GM23338 (cell line): ENCODE data around the gene MED13L. TPM values are rescaled to one million over a fixed set of nuclear protein-coding genes. Genes with fewer than 3 reads are reported as not detected.

Experiments
- ATAC-seq: fragments of 200-7000 bp; cut with Tn5 transposase; 3 replicates; pipeline ENCODE4 v1.9.1; 2020
- DNase-seq: peaks from one replicate; pipeline ENCODE4 v3.0.0-alpha.2; 2015; ENCODE audit warnings: low spot score
- H2AFZ ChIP-seq: fragments of 200-600 bp; sonication (generic); 2 replicates; pipeline ENCODE4 v1.8.0; 2016; ENCODE audit warnings: antibody characterized with exemption, mild to moderate bottlenecking, moderate library complexity
- H3F3A ChIP-seq: fragments of 200-600 bp; sonication (generic); replicated peaks from 2 replicates; pipeline ENCODE4 v1.8.0; 2017; ENCODE audit warnings: antibody characterized with exemption, mixed run types, low read depth
- H3K27ac ChIP-seq: fragments of 200-600 bp; sonication (generic); 2 replicates; pipeline ENCODE4 v1.6.1; 2016; ENCODE audit warnings: low read depth
- H3K27me3 ChIP-seq: fragments of 200-600 bp; sonication (generic); 2 replicates; pipeline ENCODE4 v1.8.0; 2016; ENCODE audit warnings: mild to moderate bottlenecking, mixed run types, moderate library complexity; ENCODE audit not compliant: insufficient read depth
- H3K36me3 ChIP-seq: fragments of 200-600 bp; sonication (generic); 2 replicates; pipeline ENCODE4 v1.8.0; 2016; ENCODE audit warnings: mild to moderate bottlenecking; ENCODE audit not compliant: insufficient read depth
- H3K4me1 ChIP-seq: fragments of 200-600 bp; sonication (generic); 2 replicates; pipeline ENCODE4 v1.8.0; 2016; ENCODE audit warnings: mild to moderate bottlenecking, moderate library complexity; ENCODE audit not compliant: insufficient read depth
- H3K4me2 ChIP-seq: fragments of 200-600 bp; sonication (generic); 2 replicates; pipeline ENCODE4 v1.7.1; 2017; ENCODE audit warnings: mixed run types
- H3K4me3 ChIP-seq: fragments of 200-600 bp; sonication (generic); 2 replicates; pipeline ENCODE4 v1.6.1; 2016; ENCODE audit warnings: mixed run types
- H3K79me2 ChIP-seq: fragments of 200-600 bp; sonication (generic); replicated peaks from 2 replicates; pipeline ENCODE4 v1.8.0; 2017; ENCODE audit warnings: mild to moderate bottlenecking; ENCODE audit not compliant: insufficient read depth
- H3K9me2 ChIP-seq: fragments of 200-600 bp; sonication (generic); 2 replicates; pipeline ENCODE4 v1.8.0; 2017; ENCODE audit not compliant: insufficient read depth
- H4K20me1 ChIP-seq: fragments of 200-600 bp; sonication (generic); replicated peaks from 2 replicates; pipeline ENCODE4 v1.8.0; 2017; ENCODE audit warnings: mild to moderate bottlenecking; ENCODE audit not compliant: insufficient read depth
- H3K27ac Mint-ChIP-seq: 2 replicates; pipeline ENCODE4 v1.8.0; 2020; ENCODE audit warnings: inconsistent platforms, mild to moderate bottlenecking, moderate library complexity, mixed read lengths
- H3K27me3 Mint-ChIP-seq: 3 replicates; pipeline ENCODE4 v1.8.0; 2022; ENCODE audit warnings: low read depth, mild to moderate bottlenecking, moderate library complexity, mixed read lengths, inconsistent platforms; ENCODE audit not compliant: insufficient read depth, poor library complexity
- H3K36me3 Mint-ChIP-seq: 3 replicates; pipeline ENCODE4 v1.8.0; 2021; ENCODE audit warnings: low read depth, mild to moderate bottlenecking, inconsistent platforms, moderate library complexity, mixed read lengths
- H3K4me1 Mint-ChIP-seq: 3 replicates; pipeline ENCODE4 v1.8.0; 2020; ENCODE audit warnings: mild to moderate bottlenecking, inconsistent platforms, mixed read lengths
- H3K4me3 Mint-ChIP-seq: 3 replicates; pipeline ENCODE4 v1.8.0; 2021; ENCODE audit warnings: moderate library complexity, mild to moderate bottlenecking, inconsistent platforms, mixed read lengths
- H3K9me3 Mint-ChIP-seq: 3 replicates; pipeline ENCODE4 v1.8.0; 2020; ENCODE audit warnings: moderate library complexity, mild to moderate bottlenecking, inconsistent platforms, mixed read lengths
- CREB1 ChIP-seq: fragments of 250-450 bp; sonication (Bioruptor Pico); IDR thresholded peaks from 2 replicates; pipeline ENCODE4 v1.5.0; 2020; ENCODE audit warnings: low read depth, mild to moderate bottlenecking, moderate library complexity
- EZH2 ChIP-seq: fragments of 200-600 bp; sonication (generic); IDR thresholded peaks from one replicate; pipeline ENCODE4 v1.8.0; 2017; ENCODE audit warnings: antibody characterized with exemption, mild to moderate bottlenecking, low read depth; ENCODE audit not compliant: unreplicated experiment
- EZH2phosphoT487 ChIP-seq: fragments of 200-600 bp; sonication (generic); IDR thresholded peaks from one replicate; pipeline ENCODE4 v1.8.1; 2018; ENCODE audit warnings: antibody characterized with exemption; ENCODE audit not compliant: unreplicated experiment
- NANOG ChIP-seq: IDR thresholded peaks from 2 replicates; pipeline ENCODE4 v1.6.1; 2016; ENCODE audit warnings: antibody characterized with exemption, borderline replicate concordance
- STAT1 ChIP-seq: IDR thresholded peaks from one replicate; pipeline ENCODE4 v1.6.1; 2016; ENCODE audit warnings: antibody characterized with exemption; ENCODE audit not compliant: unreplicated experiment
- ZNF114 ChIP-seq: fragments of 250-450 bp; sonication (Bioruptor Pico); IDR thresholded peaks from 2 replicates; pipeline ENCODE4 v1.5.0; 2020; ENCODE audit warnings: mild to moderate bottlenecking, moderate library complexity
- ZNF331 ChIP-seq: fragments of 250-450 bp; sonication (Bioruptor Pico); IDR thresholded peaks from 2 replicates; pipeline ENCODE4 v1.5.0; 2020; ENCODE audit warnings: low read depth, mild to moderate bottlenecking, moderate library complexity
- polyA plus RNA-seq: library from polyadenylated mRNA; unstranded; fragments of >200 nt; fragmentation: Nextera tagmentation; extraction: Ambion mirVana; gene quantifications from 2 replicates; pipeline ENCODE4 v1.2.1, GENCODE V29; 2016
- total RNA-seq: library from RNA; depleted of rRNA; stranded (reverse); fragments of >200 nt; shearing (Covaris generic); gene quantifications from 2 replicates; pipeline ENCODE4 v1.2.3, GENCODE V29; 2014
- TF ChIP-seq, protein P1 (sequence below): IDR thresholded peaks from one replicate; pipeline ENCODE4 v1.6.1; 2018; ENCODE audit warnings: antibody characterized with exemption; ENCODE audit not compliant: unreplicated experiment
- TF ChIP-seq, protein P2 (sequence below): IDR thresholded peaks from 2 replicates; pipeline ENCODE4 v1.6.1; 2016; ENCODE audit warnings: antibody characterized with exemption
- TF ChIP-seq, protein P3 (sequence below): fragments of 250-450 bp; sonication (Bioruptor Pico); IDR thresholded peaks from 2 replicates; pipeline ENCODE4 v1.5.0; 2020; ENCODE audit warnings: mild to moderate bottlenecking, moderate library complexity

Gene MED13L
- total and polyA plus RNA-seq, 2 experiments from 2014 or later: 20.9 to 73.6 TPM

DNA sequence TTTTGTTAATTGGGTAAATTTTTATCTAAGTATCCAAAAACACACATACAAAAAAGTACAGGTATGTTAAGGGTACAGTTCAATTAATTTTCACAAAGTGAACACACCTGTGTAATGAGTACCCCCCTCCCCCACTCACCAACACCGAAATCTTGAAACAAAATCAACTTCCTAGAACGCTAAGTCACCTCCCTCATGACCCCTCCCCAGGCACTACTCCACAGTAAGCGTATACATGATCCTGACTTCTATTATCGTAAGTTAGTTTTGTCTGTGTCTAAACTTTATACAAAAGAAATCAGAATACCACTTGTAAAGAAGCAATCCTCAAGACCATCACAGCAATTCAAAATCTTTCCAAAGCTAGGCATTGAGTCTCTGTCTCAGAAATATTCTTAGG is 100.5 kb downstream of the MED13L start:
- Mint-ChIP-seq H3K9me3 (no peaks in the 10 kb centered on the region), H3K4me3 (no peak overlapping the region), H3K36me3 (no peaks in the 10 kb centered on the region), H3K4me1 (peaks cover 41% of the 10 kb centered on the region), H3K27ac (peak overlapping the region; percentile 84), H3K27me3 (no peaks in the 10 kb centered on the region)
- DNase-seq: no peak
- Histone ChIP-seq H3K36me3 (no peaks in the 10 kb centered on the region), H3K79me2 (peaks cover 99% of the 10 kb centered on the region), H3K4me2 (no peak overlapping the region), H3K27ac (no peak overlapping the region), H4K20me1 (peaks cover 21% of the 10 kb centered on the region), H3K27me3 (no peaks in the 10 kb centered on the region), H2AFZ (no peak overlapping the region), H3K9me2 (no peaks in the 10 kb centered on the region), H3K4me3 (no peak overlapping the region), H3F3A (no peaks in the 10 kb centered on the region), H3K4me1 (peaks cover 41% of the 10 kb centered on the region)
- TF ChIP-seq ZNF114 (CRISPR knock-in tag): no peak
- no peak for TF ChIP-seq NANOG
- TF ChIP-seq, protein P1, sequence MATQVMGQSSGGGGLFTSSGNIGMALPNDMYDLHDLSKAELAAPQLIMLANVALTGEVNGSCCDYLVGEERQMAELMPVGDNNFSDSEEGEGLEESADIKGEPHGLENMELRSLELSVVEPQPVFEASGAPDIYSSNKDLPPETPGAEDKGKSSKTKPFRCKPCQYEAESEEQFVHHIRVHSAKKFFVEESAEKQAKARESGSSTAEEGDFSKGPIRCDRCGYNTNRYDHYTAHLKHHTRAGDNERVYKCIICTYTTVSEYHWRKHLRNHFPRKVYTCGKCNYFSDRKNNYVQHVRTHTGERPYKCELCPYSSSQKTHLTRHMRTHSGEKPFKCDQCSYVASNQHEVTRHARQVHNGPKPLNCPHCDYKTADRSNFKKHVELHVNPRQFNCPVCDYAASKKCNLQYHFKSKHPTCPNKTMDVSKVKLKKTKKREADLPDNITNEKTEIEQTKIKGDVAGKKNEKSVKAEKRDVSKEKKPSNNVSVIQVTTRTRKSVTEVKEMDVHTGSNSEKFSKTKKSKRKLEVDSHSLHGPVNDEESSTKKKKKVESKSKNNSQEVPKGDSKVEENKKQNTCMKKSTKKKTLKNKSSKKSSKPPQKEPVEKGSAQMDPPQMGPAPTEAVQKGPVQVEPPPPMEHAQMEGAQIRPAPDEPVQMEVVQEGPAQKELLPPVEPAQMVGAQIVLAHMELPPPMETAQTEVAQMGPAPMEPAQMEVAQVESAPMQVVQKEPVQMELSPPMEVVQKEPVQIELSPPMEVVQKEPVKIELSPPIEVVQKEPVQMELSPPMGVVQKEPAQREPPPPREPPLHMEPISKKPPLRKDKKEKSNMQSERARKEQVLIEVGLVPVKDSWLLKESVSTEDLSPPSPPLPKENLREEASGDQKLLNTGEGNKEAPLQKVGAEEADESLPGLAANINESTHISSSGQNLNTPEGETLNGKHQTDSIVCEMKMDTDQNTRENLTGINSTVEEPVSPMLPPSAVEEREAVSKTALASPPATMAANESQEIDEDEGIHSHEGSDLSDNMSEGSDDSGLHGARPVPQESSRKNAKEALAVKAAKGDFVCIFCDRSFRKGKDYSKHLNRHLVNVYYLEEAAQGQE: no peak
- TF ChIP-seq CREB1 (CRISPR knock-in tag): no peak
- TF ChIP-seq, protein P2, sequence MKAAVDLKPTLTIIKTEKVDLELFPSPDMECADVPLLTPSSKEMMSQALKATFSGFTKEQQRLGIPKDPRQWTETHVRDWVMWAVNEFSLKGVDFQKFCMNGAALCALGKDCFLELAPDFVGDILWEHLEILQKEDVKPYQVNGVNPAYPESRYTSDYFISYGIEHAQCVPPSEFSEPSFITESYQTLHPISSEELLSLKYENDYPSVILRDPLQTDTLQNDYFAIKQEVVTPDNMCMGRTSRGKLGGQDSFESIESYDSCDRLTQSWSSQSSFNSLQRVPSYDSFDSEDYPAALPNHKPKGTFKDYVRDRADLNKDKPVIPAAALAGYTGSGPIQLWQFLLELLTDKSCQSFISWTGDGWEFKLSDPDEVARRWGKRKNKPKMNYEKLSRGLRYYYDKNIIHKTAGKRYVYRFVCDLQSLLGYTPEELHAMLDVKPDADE: no peak
- no peak for ATAC-seq

DNA sequence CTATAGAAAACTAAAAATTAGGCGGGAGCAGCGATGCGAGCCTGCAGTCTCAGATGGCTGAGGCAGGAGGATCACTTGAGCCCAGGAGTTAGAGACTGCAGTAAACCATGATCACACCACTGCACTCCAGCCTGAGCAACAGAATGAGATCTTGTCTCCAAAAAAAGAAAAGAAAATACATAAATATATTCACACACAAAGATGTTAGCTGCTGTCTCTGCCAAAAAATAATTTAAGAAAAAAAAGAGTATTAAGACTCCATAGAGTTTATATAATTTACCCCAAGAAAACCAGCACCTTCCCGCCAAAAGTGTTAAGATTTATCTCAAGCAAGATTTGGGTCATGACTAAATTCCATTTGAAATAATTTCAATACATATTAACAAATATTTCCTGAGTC is 102.6 kb downstream of the MED13L start:
- Histone ChIP-seq H4K20me1 (peaks cover 22% of the 10 kb centered on the region), H3K9me2 (no peaks in the 10 kb centered on the region), H3K79me2 (peaks cover 100% of the 10 kb centered on the region), H3F3A (no peaks in the 10 kb centered on the region), H3K4me2 (no peak overlapping the region), H3K27ac (no peak overlapping the region), H2AFZ (no peak overlapping the region), H3K27me3 (no peaks in the 10 kb centered on the region), H3K4me3 (no peak overlapping the region), H3K4me1 (peaks cover 53% of the 10 kb centered on the region), H3K36me3 (no peaks in the 10 kb centered on the region)
- ATAC-seq (peak; percentile 43), DNase-seq (no peak)
- Mint-ChIP-seq H3K27ac (peak overlapping the region; percentile 14; the same call in 1 of the 2 replicates), H3K9me3 (no peaks in the 10 kb centered on the region), H3K4me1 (peaks cover 51% of the 10 kb centered on the region), H3K27me3 (no peaks in the 10 kb centered on the region), H3K36me3 (no peaks in the 10 kb centered on the region), H3K4me3 (no peak overlapping the region)
- no peak for TF ChIP-seq EZH2
- TF ChIP-seq CREB1 (CRISPR knock-in tag): no peak
- TF ChIP-seq ZNF331 (CRISPR knock-in tag): no peak
- no peak for TF ChIP-seq NANOG
- TF ChIP-seq STAT1: no peak
- TF ChIP-seq EZH2phosphoT487: no peak
- TF ChIP-seq, protein P2: no peak
- TF ChIP-seq, protein P3, sequence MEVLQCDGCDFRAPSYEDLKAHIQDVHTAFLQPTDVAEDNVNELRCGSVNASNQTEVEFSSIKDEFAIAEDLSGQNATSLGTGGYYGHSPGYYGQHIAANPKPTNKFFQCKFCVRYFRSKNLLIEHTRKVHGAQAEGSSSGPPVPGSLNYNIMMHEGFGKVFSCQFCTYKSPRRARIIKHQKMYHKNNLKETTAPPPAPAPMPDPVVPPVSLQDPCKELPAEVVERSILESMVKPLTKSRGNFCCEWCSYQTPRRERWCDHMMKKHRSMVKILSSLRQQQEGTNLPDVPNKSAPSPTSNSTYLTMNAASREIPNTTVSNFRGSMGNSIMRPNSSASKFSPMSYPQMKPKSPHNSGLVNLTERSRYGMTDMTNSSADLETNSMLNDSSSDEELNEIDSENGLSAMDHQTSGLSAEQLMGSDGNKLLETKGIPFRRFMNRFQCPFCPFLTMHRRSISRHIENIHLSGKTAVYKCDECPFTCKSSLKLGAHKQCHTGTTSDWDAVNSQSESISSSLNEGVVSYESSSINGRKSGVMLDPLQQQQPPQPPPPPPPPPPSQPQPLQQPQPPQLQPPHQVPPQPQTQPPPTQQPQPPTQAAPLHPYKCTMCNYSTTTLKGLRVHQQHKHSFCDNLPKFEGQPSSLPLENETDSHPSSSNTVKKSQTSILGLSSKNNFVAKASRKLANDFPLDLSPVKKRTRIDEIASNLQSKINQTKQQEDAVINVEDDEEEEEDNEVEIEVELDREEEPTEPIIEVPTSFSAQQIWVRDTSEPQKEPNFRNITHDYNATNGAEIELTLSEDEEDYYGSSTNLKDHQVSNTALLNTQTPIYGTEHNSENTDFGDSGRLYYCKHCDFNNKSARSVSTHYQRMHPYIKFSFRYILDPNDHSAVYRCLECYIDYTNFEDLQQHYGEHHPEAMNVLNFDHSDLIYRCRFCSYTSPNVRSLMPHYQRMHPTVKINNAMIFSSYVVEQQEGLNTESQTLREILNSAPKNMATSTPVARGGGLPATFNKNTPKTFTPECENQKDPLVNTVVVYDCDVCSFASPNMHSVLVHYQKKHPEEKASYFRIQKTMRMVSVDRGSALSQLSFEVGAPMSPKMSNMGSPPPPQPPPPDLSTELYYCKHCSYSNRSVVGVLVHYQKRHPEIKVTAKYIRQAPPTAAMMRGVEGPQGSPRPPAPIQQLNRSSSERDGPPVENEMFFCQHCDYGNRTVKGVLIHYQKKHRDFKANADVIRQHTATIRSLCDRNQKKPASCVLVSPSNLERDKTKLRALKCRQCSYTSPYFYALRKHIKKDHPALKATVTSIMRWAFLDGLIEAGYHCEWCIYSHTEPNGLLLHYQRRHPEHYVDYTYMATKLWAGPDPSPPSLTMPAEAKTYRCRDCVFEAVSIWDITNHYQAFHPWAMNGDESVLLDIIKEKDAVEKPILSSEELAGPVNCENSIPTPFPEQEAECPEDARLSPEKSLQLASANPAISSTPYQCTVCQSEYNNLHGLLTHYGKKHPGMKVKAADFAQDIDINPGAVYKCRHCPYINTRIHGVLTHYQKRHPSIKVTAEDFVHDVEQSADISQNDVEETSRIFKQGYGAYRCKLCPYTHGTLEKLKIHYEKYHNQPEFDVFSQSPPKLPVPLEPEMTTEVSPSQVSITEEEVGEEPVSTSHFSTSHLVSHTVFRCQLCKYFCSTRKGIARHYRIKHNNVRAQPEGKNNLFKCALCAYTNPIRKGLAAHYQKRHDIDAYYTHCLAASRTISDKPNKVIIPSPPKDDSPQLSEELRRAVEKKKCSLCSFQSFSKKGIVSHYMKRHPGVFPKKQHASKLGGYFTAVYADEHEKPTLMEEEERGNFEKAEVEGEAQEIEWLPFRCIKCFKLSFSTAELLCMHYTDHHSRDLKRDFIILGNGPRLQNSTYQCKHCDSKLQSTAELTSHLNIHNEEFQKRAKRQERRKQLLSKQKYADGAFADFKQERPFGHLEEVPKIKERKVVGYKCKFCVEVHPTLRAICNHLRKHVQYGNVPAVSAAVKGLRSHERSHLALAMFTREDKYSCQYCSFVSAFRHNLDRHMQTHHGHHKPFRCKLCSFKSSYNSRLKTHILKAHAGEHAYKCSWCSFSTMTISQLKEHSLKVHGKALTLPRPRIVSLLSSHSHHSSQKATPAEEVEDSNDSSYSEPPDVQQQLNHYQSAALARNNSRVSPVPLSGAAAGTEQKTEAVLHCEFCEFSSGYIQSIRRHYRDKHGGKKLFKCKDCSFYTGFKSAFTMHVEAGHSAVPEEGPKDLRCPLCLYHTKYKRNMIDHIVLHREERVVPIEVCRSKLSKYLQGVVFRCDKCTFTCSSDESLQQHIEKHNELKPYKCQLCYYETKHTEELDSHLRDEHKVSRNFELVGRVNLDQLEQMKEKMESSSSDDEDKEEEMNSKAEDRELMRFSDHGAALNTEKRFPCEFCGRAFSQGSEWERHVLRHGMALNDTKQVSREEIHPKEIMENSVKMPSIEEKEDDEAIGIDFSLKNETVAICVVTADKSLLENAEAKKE (CRISPR knock-in tag): no peak
